ENCODE data around the gene SNU13.
A peak's percentile ranks its signal among the peaks of the same experiment; 100 is the strongest.
"Not testable (repeated sequence)": the region's sequence is repeated elsewhere in the genome, so short reads cannot be mapped to it uniquely, and the experiment has no call there.

Gene SNU13

GRCh38 chr22:41668971-41669911, 19.4 kb downstream of the SNU13 start:
- peak overlapping the region; percentile 99 for H3K27ac ChIP-seq
- ChIA-PET CTCF (no interaction called here), POLR2A (ENCODE audit: low non-redundant PET) (no interaction called here)
- no peak for DNase-seq (ENCODE audit: low spot score)
- no peak for TF ChIP-seq CTCF (conservative IDR thresholded peaks at IDR 0.05; ENCODE audit: low read depth)

- no peak for TF ChIP-seq CTCF (conservative IDR thresholded peaks at IDR 0.05; ENCODE audit: low read depth)
- ChIA-PET CTCF (no interaction called here), POLR2A (ENCODE audit: low non-redundant PET) (no interaction called here)
- H3K27ac ChIP-seq = peak overlapping the region; percentile 99
- no peak for DNase-seq (ENCODE audit: low spot score)
Measured at GRCh38 chr22:41664951-41665350, 23.7 kb downstream of the SNU13 start.

GRCh38 chr22:41664490-41664889, 24.2 kb downstream of the SNU13 start:
- no peak for DNase-seq (ENCODE audit: low spot score)
- CTCF ChIA-PET = no interaction called here
- H3K27ac ChIP-seq = 0 out of 2 replicates have a peak overlapping the region, but pooled peaks have one; percentile 99
- no peak for TF ChIP-seq CTCF (conservative IDR thresholded peaks at IDR 0.05; ENCODE audit: low read depth)
- POLR2A ChIA-PET (ENCODE audit: low non-redundant PET) = no interaction called here

GRCh38 chr22:41663594-41663993, 25.1 kb downstream of the SNU13 start:
- POLR2A ChIA-PET (ENCODE audit: low non-redundant PET); CTCF ChIA-PET; DNase-seq (ENCODE audit: low spot score): not testable (repeated sequence)
- H3K27ac ChIP-seq = peak overlapping the region; percentile 56

GRCh38 chr22:41661713-41662112, 27.0 kb downstream of the SNU13 start:
- ChIA-PET CTCF (no interaction called here), POLR2A (ENCODE audit: low non-redundant PET) (no interaction called here)
- no peak for DNase-seq (ENCODE audit: low spot score)
- no peak for TF ChIP-seq CTCF (conservative IDR thresholded peaks at IDR 0.05; ENCODE audit: low read depth)
- H3K27ac ChIP-seq = no peak overlapping the region

GRCh38 chr22:41661088-41661487, 27.6 kb downstream of the SNU13 start:
- no peak for TF ChIP-seq CTCF (conservative IDR thresholded peaks at IDR 0.05; ENCODE audit: low read depth)
- CTCF ChIA-PET = no interaction called here
- POLR2A ChIA-PET (ENCODE audit: low non-redundant PET) = no interaction called here
- H3K27ac ChIP-seq = no peak overlapping the region
- no peak for DNase-seq (ENCODE audit: low spot score)

- no peak for DNase-seq (ENCODE audit: low spot score)
- no peak for TF ChIP-seq CTCF (conservative IDR thresholded peaks at IDR 0.05; ENCODE audit: low read depth)
- POLR2A ChIA-PET (ENCODE audit: low non-redundant PET) = no interaction called here
- CTCF ChIA-PET = no interaction called here
- H3K27ac ChIP-seq = peak overlapping the region; percentile 2; the same call in 1 of the 2 replicates
Measured at GRCh38 chr22:41660416-41660815, 28.3 kb downstream of the SNU13 start.

Data from RWPE1 (cell line).